Measurements from ENCODE around the gene ALDH1B1. TPM values are rescaled to one million over a fixed set of nuclear protein-coding genes. Genes with fewer than 3 reads are reported as not detected.
A peak's percentile ranks its signal among the peaks of the same experiment; 100 is the strongest.

ALDH1B1 gene
- total and polyA plus RNA-seq, 9 of the 15 experiments (the other 6 are each of a cell fraction or from before 2014, with no cell fraction given): 8.6 to 46.5 (median 30.8) TPM

- TF ChIP-seq ARID1B (IDR thresholded peaks at IDR 0.05): no peak
- TF ChIP-seq TARDBP (IDR thresholded peaks at IDR 0.05): no peak
- no peak for TF ChIP-seq NCOA4 (IDR thresholded peaks at IDR 0.05; ENCODE audit: partially characterized antibody)
- no peak for TF ChIP-seq CREBBP (IDR thresholded peaks at IDR 0.05; ENCODE audit: low read depth, low read length)
- TF ChIP-seq TEAD4 (IDR thresholded peaks at IDR 0.05; ENCODE audit: low read length): no peak
- no peak for TF ChIP-seq TEAD4 (CRISPR knock-in tag; IDR thresholded peaks at IDR 0.05; ENCODE audit: borderline replicate concordance)
- TF ChIP-seq RUNX1 (IDR thresholded peaks at IDR 0.05; ENCODE audit: low read depth): no peak
- TF ChIP-seq MBD1 (CRISPR knock-in tag; IDR thresholded peaks at IDR 0.05): peak; percentile 52; the same call in 1 of the 2 replicates
- TF ChIP-seq, protein P1, sequence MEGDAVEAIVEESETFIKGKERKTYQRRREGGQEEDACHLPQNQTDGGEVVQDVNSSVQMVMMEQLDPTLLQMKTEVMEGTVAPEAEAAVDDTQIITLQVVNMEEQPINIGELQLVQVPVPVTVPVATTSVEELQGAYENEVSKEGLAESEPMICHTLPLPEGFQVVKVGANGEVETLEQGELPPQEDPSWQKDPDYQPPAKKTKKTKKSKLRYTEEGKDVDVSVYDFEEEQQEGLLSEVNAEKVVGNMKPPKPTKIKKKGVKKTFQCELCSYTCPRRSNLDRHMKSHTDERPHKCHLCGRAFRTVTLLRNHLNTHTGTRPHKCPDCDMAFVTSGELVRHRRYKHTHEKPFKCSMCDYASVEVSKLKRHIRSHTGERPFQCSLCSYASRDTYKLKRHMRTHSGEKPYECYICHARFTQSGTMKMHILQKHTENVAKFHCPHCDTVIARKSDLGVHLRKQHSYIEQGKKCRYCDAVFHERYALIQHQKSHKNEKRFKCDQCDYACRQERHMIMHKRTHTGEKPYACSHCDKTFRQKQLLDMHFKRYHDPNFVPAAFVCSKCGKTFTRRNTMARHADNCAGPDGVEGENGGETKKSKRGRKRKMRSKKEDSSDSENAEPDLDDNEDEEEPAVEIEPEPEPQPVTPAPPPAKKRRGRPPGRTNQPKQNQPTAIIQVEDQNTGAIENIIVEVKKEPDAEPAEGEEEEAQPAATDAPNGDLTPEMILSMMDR (IDR thresholded peaks at IDR 0.05 in 2 of 3, conservative IDR thresholded peaks at IDR 0.05 in 1 of 3; ENCODE audit: insufficient read depth in 2 of 3, low read depth in 1 of 3, low read length in 3 of 3): peak; percentile 69 to 91 (median 86)
- TF ChIP-seq STAT5A (IDR thresholded peaks at IDR 0.05; ENCODE audit: borderline replicate concordance, low read length): no peak
- no peak for TF ChIP-seq MEIS2 (IDR thresholded peaks at IDR 0.05; ENCODE audit: partially characterized antibody)
- TF ChIP-seq CSDE1 (IDR thresholded peaks at IDR 0.05): no peak
- TF ChIP-seq ZNF384 (IDR thresholded peaks at IDR 0.05; ENCODE audit: low read depth, low read length): peak; percentile 83
- TF ChIP-seq POLR2B (IDR thresholded peaks at IDR 0.05; ENCODE audit: low read depth, partially characterized antibody): no peak
Measured at GRCh38 chr9:38362852-38363588, 29.5 kb upstream of the ALDH1B1 start (continued).
